GM18951 (cell line): ENCODE results near the gene FOXN3.
A peak's percentile ranks its signal among the peaks of the same experiment; 100 is the strongest.
"Not testable (repeated sequence)": the region's sequence is repeated elsewhere in the genome, so short reads cannot be mapped to it uniquely, and the experiment has no call there.

Experiments used
- POLR2A ChIP-seq: IDR thresholded peaks from 4 replicates; pipeline ENCODE4 v1.6.1; 2011; ENCODE audit warnings: mild to moderate bottlenecking; ENCODE audit not compliant: insufficient read length, insufficient read depth; ENCODE audit errors: extremely low read depth
- in situ Hi-C: fragments of 300-500 bp; cut with MboI; formaldehyde crosslinking; loops from one replicate; pipeline ENCODE4 v1.12.0; 2022; ENCODE audit warnings: low sequenced_read_pairs, mixed read lengths, inconsistent platforms; ENCODE audit not compliant: unreplicated experiment

FOXN3 gene

DNA sequence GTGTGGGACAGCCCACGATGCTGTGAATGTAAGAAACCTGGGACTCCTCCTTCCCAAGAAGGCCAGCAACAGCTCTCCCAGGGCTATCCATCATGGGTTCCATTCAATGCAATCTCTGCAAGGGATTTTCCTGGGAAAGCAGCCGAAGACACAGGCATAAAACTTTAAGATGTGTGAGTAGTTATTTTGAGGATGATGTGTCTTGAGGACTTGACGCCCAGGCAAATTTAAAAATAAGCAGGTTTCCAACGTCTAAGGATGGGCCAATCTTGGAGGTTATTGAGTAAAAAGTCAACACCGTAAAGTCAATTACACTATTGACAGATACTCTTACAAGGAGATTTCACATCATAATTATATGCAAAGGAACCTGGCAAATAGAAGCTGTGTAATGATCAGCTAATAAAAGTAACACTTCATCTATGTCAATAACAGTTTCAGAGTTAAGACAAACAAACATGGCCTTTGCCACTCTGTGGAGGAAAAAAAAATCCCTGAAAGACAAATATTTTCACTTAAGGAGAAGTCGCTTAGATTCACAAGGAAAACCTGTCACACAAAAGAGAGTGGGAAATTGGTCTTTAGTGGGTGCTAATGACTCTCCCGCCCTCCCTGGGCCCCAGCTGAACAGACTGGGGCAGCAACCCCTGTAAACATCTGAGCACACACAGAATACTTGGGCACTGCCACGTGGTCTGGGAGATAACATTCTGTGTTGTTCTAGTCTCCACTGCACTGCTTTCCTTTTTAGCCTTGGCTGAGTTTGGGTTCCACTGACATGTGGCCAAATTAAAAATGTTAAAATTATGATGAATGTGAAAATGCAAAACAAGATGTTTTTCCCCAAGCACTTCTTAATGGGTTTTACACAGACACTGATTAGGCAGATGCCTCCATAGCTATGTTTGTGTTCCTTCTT, 240.9 kb downstream of the FOXN3 start:
- in situ Hi-C loops, result no loop called here
- TF ChIP-seq POLR2A, result no peak

DNA sequence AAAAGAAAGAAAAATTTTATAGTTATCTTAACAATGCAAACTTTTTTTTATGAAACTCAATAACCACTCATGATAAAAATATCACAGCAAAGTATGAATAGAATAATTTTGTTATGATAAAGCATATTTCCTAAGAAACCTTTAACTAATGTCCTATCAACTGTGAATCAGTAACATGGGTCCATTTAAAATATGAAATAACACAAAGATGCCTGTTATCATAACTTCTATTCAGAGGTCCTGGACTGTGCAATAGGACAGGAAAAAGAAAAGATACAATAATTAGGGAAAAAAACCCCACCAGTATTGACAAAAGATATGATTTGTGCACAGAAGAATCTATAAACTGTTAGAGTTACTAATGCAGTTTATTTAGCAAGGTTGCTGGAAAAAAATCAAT, 245.4 kb downstream of the FOXN3 start:
- TF ChIP-seq POLR2A, result no peak
- in situ Hi-C loops, result no loop called here

DNA sequence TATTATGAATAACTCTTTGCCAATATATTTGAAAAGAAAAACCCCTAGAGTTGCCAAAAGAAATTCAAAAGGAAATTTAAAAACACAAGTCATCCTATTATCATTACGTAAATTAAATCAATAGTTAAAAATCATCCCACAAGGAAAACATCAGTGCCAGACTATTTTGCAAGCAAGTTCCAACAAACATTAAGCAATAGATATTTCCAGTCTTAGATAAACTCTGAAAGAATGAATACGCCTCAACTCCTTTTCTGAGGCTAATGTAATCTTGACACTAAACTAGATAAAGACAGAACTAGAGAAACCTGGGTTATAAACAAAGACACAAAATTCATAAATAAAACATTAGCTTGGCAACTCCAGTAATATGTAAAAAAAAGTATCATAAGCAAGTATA, 245.9 kb downstream of the FOXN3 start:
- no peak for TF ChIP-seq POLR2A
- in situ Hi-C loops, result no loop called here

DNA sequence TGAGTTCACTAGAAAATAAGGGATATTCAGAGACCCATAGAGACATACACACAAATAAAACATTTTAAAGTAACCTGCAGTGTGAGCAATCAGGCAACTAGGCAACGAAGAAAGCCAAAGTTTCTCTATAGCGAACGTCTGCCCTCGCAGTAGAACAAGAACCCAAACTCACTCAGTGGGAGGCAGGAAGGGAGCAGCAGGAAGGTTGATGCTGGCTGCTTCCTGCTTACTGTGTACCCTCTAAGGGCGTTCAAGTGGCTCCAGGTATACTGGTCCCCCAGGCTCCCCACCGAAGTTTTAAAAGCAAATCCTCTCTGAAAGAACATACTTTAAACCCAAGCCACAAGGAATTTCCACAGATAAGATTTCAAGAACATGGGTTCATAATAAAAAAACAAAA, 249.3 kb downstream of the FOXN3 start:
- in situ Hi-C loops, result no loop called here

DNA sequence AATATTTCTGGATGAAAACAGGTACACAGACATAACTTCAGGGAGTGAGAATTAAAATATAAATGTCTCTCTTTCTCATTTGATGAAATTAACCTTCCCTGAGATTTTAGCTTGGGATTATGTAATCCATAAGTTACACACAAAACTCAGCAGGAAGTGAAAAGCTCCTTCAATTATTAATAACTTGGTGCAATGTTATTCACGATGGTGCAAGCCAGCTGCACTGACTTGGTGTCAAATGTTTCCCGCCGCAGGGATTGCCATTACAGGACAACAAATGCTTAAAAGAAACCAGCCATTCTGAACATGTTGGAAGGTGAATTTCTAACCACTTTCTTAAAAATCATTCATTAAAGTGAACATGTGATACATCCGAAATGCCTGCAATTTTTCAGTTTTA, 250.4 kb downstream of the FOXN3 start:
- in situ Hi-C loops, result no loop called here

More for the DNA sequence above, 249.3 kb downstream of the FOXN3 start:
- no peak for TF ChIP-seq POLR2A

DNA sequence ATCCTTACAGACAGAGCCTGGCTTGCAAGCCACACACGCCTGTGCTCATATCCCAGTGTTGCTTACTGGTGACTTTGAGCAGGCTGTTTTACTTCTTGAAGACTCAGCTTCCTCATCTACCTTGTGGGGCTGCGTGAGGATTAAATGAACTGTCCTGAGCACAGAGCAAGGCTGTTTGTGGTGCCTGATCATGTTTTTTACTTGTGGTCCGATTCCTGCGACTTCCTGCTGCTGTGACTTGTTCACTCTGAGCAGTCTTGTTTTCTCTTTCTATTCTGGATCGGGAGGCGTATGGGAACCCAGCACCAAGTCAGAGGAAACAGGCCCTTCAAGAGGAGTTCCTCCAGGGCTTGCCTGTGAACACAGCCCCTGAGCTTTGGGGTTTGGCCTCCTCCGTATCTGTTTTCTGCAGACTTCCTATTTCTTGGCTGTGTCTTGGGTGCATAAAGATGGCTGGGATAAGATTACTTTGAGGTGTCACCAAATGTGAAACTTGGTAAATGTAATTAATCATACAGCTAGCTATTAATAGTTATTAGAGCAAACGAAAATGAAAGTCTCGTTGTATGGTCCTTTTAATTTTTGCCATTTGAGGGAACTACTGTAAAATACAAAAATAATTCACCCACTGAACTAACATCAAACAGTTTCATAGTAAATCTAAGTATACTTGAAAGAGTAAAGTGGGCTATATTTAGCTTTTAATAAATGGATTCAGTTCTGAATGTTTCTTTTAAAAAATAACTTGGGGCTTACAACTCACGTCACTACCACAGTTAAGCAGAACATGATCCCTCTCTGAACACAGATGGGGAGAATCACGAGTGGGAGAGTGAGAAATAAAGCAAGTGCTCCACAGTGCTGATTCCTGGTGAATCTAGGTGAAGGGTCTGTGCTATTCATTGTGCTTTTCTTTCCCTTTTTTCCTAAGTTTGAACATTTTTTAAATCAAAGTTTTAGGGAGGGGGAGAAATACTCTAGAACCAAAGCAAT, 251.5 kb downstream of the FOXN3 start:
- TF ChIP-seq POLR2A, result peak; percentile 40
- in situ Hi-C loops, result no loop called here

More for the DNA sequence above, 250.4 kb downstream of the FOXN3 start:
- TF ChIP-seq POLR2A, result no peak

DNA sequence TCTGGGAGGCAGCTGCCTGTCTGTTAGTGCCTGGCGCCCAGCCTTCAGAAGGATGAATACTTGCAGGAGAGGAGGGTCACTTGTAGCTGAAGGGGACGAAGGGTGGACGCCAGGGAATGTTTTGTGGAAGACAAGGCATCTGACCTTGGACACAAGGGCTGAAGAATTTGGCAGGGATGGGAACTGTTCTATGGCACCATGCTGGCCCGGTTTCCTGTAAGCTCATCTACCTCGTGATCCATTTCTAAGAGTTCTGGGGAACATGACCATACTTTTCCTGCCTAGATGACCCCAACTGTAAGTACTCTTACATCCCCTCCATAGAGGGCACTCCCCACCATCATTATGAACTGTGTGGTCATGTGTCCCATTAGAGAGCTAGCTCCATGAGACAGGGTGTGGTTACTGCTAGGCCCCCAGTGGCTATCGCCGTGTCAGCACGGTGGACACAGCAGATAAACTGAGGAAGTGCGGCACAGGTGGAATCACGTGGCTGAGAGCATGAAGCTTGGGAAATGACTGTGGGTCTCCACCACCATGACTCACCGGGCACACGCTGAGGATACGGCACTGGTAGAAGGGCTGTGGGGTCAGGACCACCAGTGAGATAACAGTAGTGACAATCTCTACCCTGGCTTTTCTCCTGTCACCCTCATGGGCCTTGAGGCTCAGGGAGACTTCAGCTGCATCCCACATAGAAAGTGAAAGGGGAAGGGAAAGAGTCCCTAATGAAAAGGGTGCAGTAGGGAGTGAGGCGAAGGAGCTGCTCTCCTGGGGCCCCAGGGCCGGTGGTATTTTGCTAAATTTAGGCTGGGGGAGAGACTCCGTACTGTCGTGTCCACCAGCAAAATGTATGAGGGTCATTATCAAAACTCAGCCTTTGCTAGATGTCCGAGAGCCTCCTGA, 252.6 kb downstream of the FOXN3 start:
- no peak for TF ChIP-seq POLR2A
- in situ Hi-C loops, result no loop called here

DNA sequence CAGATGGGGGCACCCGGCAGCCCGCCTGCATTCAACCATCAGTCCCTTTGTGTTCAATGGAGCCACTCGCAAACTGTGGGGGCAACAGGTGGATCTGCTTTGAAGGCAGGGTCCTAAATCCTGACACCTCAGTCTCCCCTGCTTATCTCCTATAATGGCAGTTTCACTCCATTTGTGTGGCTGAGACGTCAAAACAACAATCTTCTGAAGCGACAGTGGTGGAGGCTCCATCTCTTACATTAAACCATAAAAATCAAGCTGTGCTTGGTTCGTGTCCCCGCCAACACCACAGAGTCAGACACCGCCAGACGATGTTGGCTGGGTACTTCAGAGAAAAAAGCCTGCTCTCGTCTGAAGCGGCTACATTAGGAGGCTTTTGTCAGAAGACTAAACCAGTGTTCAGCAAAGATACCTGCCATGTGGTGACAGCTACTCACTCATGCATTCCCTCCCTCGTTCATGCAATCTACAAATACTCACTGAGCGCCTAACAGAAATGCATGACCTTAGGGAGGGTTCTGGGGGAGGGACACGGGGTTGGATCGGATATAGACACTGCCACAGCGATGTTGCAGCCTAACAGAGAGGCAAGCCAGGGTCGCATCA, 253.9 kb downstream of the FOXN3 start:
- in situ Hi-C loops, result no loop called here
- TF ChIP-seq POLR2A, result no peak

DNA sequence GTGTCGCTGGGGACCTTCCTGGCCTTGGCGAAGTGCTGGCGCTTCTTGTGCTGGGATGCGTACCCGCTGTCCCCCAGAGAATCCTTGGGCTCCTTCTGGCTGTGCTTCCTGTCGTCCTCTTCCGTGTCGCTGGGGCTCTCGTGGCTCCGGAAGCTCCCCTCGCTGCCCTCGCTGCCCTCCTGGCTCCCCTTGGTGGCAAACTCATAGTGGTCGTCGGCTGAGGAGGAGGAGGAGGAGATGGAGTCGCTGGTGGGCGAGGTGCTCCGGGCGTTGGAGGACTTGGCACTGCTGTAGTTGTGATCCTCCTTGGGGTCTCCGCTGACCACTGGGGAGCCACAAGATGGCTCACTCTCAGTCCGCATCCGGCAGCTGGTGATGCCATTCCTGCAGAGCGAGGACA, 254.4 kb downstream of the FOXN3 start:
- no peak for TF ChIP-seq POLR2A
- in situ Hi-C loops, result no loop called here

DNA sequence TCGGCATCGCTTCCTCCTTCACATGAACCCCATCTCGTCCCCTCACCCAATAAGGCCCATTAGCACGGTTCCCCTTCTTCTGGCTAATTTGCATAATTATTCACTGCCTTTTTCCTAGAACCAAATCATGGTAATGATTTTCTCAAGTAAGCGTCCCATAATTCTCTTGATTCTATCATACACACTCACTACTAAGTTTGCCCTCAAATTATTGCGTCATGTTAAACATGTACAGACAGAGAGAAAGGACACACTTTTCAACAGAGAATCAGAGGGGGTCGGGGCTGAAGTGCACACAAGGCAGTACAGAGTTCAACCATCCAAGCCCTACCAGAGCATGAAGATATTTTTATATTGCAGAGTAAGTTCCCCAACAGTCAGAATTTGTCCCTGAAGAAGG, 256.6 kb downstream of the FOXN3 start:
- TF ChIP-seq POLR2A, result no peak
- in situ Hi-C loops, result no loop called here

DNA sequence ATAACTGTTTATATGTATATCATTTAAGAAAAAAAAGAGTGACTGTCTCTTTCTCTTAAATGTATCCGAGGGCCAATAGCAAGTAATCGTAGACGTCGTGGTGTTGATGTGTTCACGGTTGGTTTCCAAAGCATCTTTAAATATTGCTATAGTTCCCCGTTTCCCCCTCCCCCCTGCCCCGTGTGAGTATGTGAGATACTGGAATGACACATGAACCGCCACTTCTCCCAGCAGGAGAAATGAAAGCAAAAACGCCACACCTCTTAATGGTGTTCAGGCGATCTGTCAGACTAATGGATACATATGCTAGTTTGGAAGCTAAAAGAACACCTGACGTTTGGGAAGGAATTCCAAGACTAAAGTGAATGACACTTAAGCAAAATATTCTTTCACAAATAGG, 258.3 kb downstream of the FOXN3 start:
- TF ChIP-seq POLR2A, result no peak
- in situ Hi-C loops, result no loop called here

DNA sequence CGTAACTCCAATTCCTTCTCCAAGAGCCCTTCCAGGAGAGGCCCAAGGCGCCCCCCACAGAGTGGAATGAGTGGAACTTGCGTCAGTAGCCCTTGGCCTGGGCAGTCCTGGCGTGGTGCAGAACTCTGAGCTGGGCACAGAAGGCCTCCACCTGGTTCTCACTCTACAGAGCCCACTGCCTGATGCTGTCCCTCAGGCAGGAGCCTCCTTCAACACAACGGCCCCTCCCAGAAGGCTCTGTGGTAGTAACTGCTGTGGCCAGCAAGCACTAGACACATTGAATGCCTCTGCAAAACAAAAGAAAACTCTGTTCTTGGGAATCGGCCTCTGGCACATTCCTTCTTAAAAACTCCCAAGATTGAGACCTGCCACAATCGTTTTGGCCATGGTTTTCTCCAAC, 258.9 kb downstream of the FOXN3 start:
- in situ Hi-C loops, result not testable (repeated sequence)
